Upper lobe of right lung (tissue), 1 donor: ENCODE measurements around the gene MTURN. TPM values are rescaled to one million over a fixed set of nuclear protein-coding genes. Genes with fewer than 3 reads are reported as not detected.
"Not testable (repeated sequence)": the region's sequence is repeated elsewhere in the genome, so short reads cannot be mapped to it uniquely, and the experiment has no call there.

Source experiments
- ATAC-seq: fragments of 200-7000 bp; cut with Tn5 transposase; one replicate; pipeline ENCODE4 v1.9.1; 2020; ENCODE audit warnings: mild to moderate bottlenecking, moderate library complexity
- DNase-seq: peaks from one replicate; pipeline ENCODE4 v3.0.0-alpha.2; 2020
- H3K27ac ChIP-seq: fragments of 200-600 bp; one replicate; pipeline ENCODE4 v1.8.0; 2022
- H3K27me3 ChIP-seq: fragments of 200-600 bp; one replicate; pipeline ENCODE4 v1.8.0; 2022; ENCODE audit warnings: mild to moderate bottlenecking
- H3K36me3 ChIP-seq: fragments of 200-600 bp; one replicate; pipeline ENCODE4 v1.8.0; 2022
- H3K4me1 ChIP-seq: fragments of 200-600 bp; one replicate; pipeline ENCODE4 v1.8.0; 2022
- H3K4me3 ChIP-seq: fragments of 200-600 bp; one replicate; pipeline ENCODE4 v1.8.0; 2022; ENCODE audit warnings: mild to moderate bottlenecking
- H3K9me3 ChIP-seq: fragments of 200-600 bp; one replicate; pipeline ENCODE4 v1.8.0; 2022
- intact Hi-C: fragments of 100-400 bp; cut with DNase I; formaldehyde crosslinking; loops from one replicate; pipeline ENCODE4 v1.11.0; 2022
- total RNA-seq: library from RNA; stranded (reverse); fragmentation: NEBNext Ultra II Directional; extraction: Animal tissue kit (Norgen Biotek cat#: 25700); gene quantifications from one replicate; pipeline ENCODE4 v1.2.1, GENCODE V29; 2021
- TF ChIP-seq, protein P1 (sequence below): fragments of 200-600 bp; IDR thresholded peaks from one replicate; pipeline ENCODE4 v1.8.0; 2022; ENCODE audit warnings: antibody characterized with exemption
- donor health status: DM: no; HTN: yes; CAD: no; lungs with severe emphysema.

Gene MTURN
- total RNA-seq, 1 donor from 2014 or later, result 31.3 TPM

DNA sequence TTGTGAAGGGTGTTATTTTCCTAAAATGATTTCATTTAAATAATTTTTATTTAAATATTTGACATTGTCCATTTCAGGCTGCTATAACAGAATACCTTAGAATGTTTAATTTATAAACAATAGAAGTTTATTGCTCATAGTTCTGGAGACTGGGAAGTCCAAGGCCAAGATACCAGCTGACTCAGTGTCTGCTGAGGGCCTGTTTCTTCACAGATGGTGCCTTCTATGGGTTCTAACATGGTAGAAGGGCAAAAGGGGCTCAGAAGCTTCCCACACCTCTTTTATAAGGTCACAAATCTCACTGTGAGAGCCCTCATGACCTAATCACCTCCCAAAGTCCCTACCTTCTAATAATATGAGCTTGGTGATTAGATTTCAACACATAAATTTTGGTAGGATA is 50.7 kb downstream of the MTURN start:
- no peak overlapping the region for H3K4me3 ChIP-seq
- H3K36me3 ChIP-seq, result no peaks in the 10 kb centered on the region
- H3K9me3 ChIP-seq, result no peaks in the 10 kb centered on the region
- no peaks in the 10 kb centered on the region for H3K4me1 ChIP-seq
- TF ChIP-seq, protein P1, sequence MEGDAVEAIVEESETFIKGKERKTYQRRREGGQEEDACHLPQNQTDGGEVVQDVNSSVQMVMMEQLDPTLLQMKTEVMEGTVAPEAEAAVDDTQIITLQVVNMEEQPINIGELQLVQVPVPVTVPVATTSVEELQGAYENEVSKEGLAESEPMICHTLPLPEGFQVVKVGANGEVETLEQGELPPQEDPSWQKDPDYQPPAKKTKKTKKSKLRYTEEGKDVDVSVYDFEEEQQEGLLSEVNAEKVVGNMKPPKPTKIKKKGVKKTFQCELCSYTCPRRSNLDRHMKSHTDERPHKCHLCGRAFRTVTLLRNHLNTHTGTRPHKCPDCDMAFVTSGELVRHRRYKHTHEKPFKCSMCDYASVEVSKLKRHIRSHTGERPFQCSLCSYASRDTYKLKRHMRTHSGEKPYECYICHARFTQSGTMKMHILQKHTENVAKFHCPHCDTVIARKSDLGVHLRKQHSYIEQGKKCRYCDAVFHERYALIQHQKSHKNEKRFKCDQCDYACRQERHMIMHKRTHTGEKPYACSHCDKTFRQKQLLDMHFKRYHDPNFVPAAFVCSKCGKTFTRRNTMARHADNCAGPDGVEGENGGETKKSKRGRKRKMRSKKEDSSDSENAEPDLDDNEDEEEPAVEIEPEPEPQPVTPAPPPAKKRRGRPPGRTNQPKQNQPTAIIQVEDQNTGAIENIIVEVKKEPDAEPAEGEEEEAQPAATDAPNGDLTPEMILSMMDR, result no peak
- H3K27me3 ChIP-seq, result no peaks in the 10 kb centered on the region
- ATAC-seq (no peak), DNase-seq (no peak)
- intact Hi-C loops, result no loop called here
- H3K27ac ChIP-seq, result no peak overlapping the region

DNA sequence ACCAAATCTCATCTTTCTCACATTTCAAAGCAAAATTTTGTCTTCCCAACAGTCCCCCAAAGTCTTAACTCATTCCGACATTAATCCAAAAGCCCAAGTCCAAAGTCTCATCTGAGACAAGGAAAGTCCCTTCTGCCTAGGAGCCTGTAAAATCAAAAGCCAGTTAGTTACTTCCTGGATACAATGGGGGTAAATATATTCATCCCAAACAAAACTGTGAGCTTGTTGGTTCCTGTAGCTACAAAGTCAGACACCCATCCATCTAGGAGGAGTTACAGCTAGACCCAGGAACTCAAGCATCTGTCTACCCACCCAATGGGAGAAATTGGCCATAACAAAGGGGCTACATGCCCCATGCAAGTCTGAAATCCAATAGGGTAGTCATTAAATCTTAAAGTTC is 51.9 kb downstream of the MTURN start:
- Histone ChIP-seq H3K9me3 (no peaks in the 10 kb centered on the region), H3K27me3 (no peaks in the 10 kb centered on the region), H3K36me3 (no peaks in the 10 kb centered on the region), H3K4me3 (no peak overlapping the region), H3K4me1 (no peaks in the 10 kb centered on the region), H3K27ac (no peak overlapping the region)
- TF ChIP-seq, protein P1, result no peak
- intact Hi-C loops, result no loop called here
- no peak for ATAC-seq
- DNase-seq, result no peak

DNA sequence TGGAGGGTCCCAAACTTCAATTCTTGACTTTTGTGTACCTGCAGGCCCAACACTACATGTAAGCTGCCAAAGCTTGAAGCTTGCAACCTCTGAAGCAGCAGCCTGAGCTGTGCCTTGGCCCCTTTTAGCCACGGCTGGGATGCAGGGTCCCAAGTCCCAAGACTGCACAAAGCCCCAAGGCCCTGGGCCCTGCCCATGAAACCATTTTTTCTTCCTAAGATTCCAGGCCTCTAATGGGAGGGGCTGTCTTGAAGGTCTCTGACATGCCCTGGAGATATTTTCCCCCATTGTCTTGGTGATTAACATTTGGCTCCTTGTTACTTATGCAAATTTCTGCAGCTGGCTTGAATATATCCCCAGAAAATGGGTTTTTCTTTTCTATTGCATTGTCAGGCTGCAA is 52.7 kb downstream of the MTURN start:
- no peak for ATAC-seq
- Histone ChIP-seq H3K27ac (no peak overlapping the region), H3K36me3 (no peaks in the 10 kb centered on the region), H3K4me1 (no peaks in the 10 kb centered on the region), H3K9me3 (no peaks in the 10 kb centered on the region), H3K4me3 (no peak overlapping the region), H3K27me3 (no peaks in the 10 kb centered on the region)
- TF ChIP-seq, protein P1, result no peak
- DNase-seq, result no peak
- intact Hi-C loops, result no loop called here

DNA sequence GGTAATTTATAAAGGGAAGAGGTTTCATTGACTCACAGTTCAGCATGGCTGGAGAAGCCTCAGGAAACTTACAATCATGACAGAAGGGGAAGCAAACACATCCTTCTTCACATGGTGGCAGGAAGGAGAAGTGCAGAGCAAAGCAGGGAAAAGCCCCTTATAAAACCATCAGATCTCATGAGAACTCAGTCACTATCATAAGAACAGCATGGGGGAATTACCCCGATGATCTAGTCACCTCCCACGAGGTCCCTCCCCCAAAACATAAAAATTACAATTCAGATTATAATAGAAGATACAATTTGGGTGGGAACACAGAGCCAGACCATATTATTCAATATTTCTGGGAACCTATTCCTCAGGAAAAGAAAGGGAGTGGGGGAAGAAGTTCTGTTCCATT is 53.6 kb downstream of the MTURN start:
- DNase-seq, ATAC-seq, H3K4me3 ChIP-seq, intact Hi-C loops, H3K27ac ChIP-seq, H3K27me3 ChIP-seq, H3K9me3 ChIP-seq, H3K36me3 ChIP-seq, H3K4me1 ChIP-seq: not testable (repeated sequence)

GRCh38 chr7:30188811-30189210 is 54.0 kb downstream of the MTURN start:
- DNase-seq, result no peak
- Histone ChIP-seq H3K27me3 (no peaks in the 10 kb centered on the region), H3K9me3 (no peaks in the 10 kb centered on the region), H3K4me3 (no peak overlapping the region), H3K36me3 (no peaks in the 10 kb centered on the region), H3K4me1 (no peaks in the 10 kb centered on the region), H3K27ac (no peak overlapping the region)
- intact Hi-C loops, result no loop called here
- no peak for ATAC-seq
- TF ChIP-seq, protein P1, result no peak

DNA sequence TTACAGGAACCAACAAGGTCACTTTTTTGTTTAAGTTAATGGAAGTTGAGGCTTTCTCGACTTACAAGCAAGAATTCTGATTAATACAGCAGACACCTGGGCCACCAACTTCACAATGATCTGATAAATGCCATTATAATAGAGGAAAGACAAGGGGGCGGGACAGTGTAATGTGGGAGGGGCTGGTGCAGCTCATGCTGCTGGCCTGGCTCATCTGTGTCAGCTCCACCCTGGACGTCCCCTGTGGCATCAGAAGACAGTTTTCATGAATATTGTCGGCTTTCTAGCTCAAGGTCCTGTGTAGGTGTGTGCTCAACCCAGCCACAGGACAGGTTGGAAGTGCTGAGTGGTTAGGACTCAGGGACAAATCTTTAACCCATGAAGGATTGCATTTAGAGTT is 57.0 kb downstream of the MTURN start:
- H3K27ac ChIP-seq, result no peak overlapping the region
- no peak for DNase-seq
- H3K4me1 ChIP-seq, result no peaks in the 10 kb centered on the region
- H3K9me3 ChIP-seq, result no peaks in the 10 kb centered on the region
- H3K36me3 ChIP-seq, result no peaks in the 10 kb centered on the region
- no peak for ATAC-seq
- intact Hi-C loops, result no loop called here
- no peaks in the 10 kb centered on the region for H3K27me3 ChIP-seq
- no peak overlapping the region for H3K4me3 ChIP-seq
- TF ChIP-seq, protein P1, result no peak
